Activated naive CD4-positive, alpha-beta T cell treated with Interleukin-2 at 50 U/mL for 16 hours (primary cell): ENCODE measurements around the gene UPP1.
"Not testable (repeated sequence)": the region's sequence is repeated elsewhere in the genome, so short reads cannot be mapped to it uniquely, and the experiment has no call there.

Experiments used
- DNase-seq: peaks from one replicate; pipeline ENCODE4 v3.0.0-alpha.2; 2020

UPP1 gene

GRCh38 chr7:48089046-48090003, at the start of gene UPP1:
UPP1 (plus strand) TSS chr7:48089265; CDS start chr7:48094784, 5,519 bp downstream.
- DNase-seq = peak; percentile 88

- no peak for DNase-seq
Observed at GRCh38 chr7:48040944-48041652, 48.0 kb upstream of the UPP1 start.

GRCh38 chr7:48041653-48041970, 47.5 kb upstream of the UPP1 start:
- no peak for DNase-seq

- DNase-seq = no peak
Observed at GRCh38 chr7:48042216-48042615, 46.8 kb upstream of the UPP1 start.

GRCh38 chr7:48042636-48043035, 46.4 kb upstream of the UPP1 start:
- DNase-seq = no peak

- DNase-seq = no peak
Observed at GRCh38 chr7:48045195-48045765, 43.8 kb upstream of the UPP1 start.

- DNase-seq = no peak
Observed at GRCh38 chr7:48046458-48046857, 42.6 kb upstream of the UPP1 start.

- no peak for DNase-seq
Observed at GRCh38 chr7:48048113-48048512, 41.0 kb upstream of the UPP1 start.

- no peak for DNase-seq
Observed at GRCh38 chr7:48049850-48050249, 39.2 kb upstream of the UPP1 start.

GRCh38 chr7:48052748-48053147, 36.3 kb upstream of the UPP1 start:
- DNase-seq = peak; percentile 24

- DNase-seq = no peak
Observed at GRCh38 chr7:48053736-48054135, 35.3 kb upstream of the UPP1 start.

GRCh38 chr7:48058990-48059389, 30.1 kb upstream of the UPP1 start:
- DNase-seq = no peak

GRCh38 chr7:48059706-48060105, 29.4 kb upstream of the UPP1 start:
- DNase-seq = no peak

- DNase-seq = no peak
Observed at GRCh38 chr7:48063985-48064384, 25.1 kb upstream of the UPP1 start.

GRCh38 chr7:48067475-48067874, 21.6 kb upstream of the UPP1 start:
- DNase-seq = no peak

- no peak for DNase-seq
Observed at GRCh38 chr7:48074204-48074654, 14.8 kb upstream of the UPP1 start.

- no peak for DNase-seq
Observed at GRCh38 chr7:48077423-48077822, 11.6 kb upstream of the UPP1 start.

GRCh38 chr7:48078470-48078869, 10.6 kb upstream of the UPP1 start:
- no peak for DNase-seq

- not testable (repeated sequence) for DNase-seq
Observed at GRCh38 chr7:48082378-48082777, 6.7 kb upstream of the UPP1 start.

- no peak for DNase-seq
Observed at GRCh38 chr7:48083114-48083830, 5.8 kb upstream of the UPP1 start.

GRCh38 chr7:48084727-48085432, 4.2 kb upstream of the UPP1 start:
- peak; percentile 78 for DNase-seq

- no peak for DNase-seq
Observed at GRCh38 chr7:48085433-48085791, 3.7 kb upstream of the UPP1 start.

GRCh38 chr7:48085942-48086341, 3.1 kb upstream of the UPP1 start:
- no peak for DNase-seq
